ENCODE data around the gene TMEM91. TPM values are rescaled to one million over a fixed set of nuclear protein-coding genes. Genes with fewer than 3 reads are reported as not detected.

Gene TMEM91
- total and polyA plus RNA-seq, 2 of the 13 experiments (the other 11 are each of a cell fraction or from before 2014, with no cell fraction given) = 6.3 to 10.3 TPM

- TF ChIP-seq SKIL (CRISPR knock-in tag; IDR thresholded peaks at IDR 0.05; ENCODE audit: borderline replicate concordance) (no peak), AHDC1 (CRISPR knock-in tag; IDR thresholded peaks at IDR 0.05; ENCODE audit: borderline replicate concordance) (no peak), RAD21 (CRISPR knock-in tag; IDR thresholded peaks at IDR 0.05) (0 out of 2 replicates have a peak, but pooled peaks have one; percentile 16), ZNF280D (CRISPR knock-in tag; IDR thresholded peaks at IDR 0.05) (0 out of 2 replicates have a peak, but pooled peaks have one; percentile 61), RBFOX2 (IDR thresholded peaks at IDR 0.05; ENCODE audit: low read depth, low read length) (peak; percentile 83), EZH2 (conservative IDR thresholded peaks at IDR 0.05; ENCODE audit: low read depth, low read length) (no peak), ZNF687 (CRISPR knock-in tag; IDR thresholded peaks at IDR 0.05) (peak; percentile 98), CBX2 (IDR thresholded peaks at IDR 0.05; ENCODE audit: low read depth, low read length) (no peak), CBX2 (CRISPR knock-in tag; IDR thresholded peaks at IDR 0.05; ENCODE audit: low read depth) (peak; percentile 82; the same call in 1 of the 2 replicates), ATRX (CRISPR knock-in tag; IDR thresholded peaks at IDR 0.05; ENCODE audit: borderline replicate concordance) (no peak)
These were observed 21.0 kb downstream of the TMEM91 start, which contains the start of the genes BCKDHA and EXOSC5 (continued) for GRCh38 chr19:41397086-41398049.

Data from HepG2 (cell line).